ENCODE measurements around the gene SSX1. TPM values are rescaled to one million over a fixed set of nuclear protein-coding genes. Genes with fewer than 3 reads are reported as not detected.

Gene SSX1
- total RNA-seq = not detected in 2 replicates

GRCh38 chrX:48255062-48255796 lies at the start of gene SSX1:
SSX1 (plus strand) TSS chrX:48255392; CDS start chrX:48257242, 1,850 bp downstream.

Other genes starting within 250 kb of the SSX1 start
- not detected in 2 replicates for gene SPACA5, start 248.4 kb upstream of the SSX1 start, total RNA-seq
- 1.9 and 2.0 TPM in 2 replicates for gene ZNF630, start 183.8 kb upstream of the SSX1 start, total RNA-seq
- gene SPACA5B, start 124.8 kb upstream of the SSX1 start, total RNA-seq = not detected in 2 replicates
- gene SSX5, start 58.6 kb upstream of the SSX1 start, total RNA-seq = not detected in 2 replicates
- not detected in 2 replicates for gene SSX3, start 101.3 kb downstream of the SSX1 start, total RNA-seq
- not detected in 2 replicates for gene SSX4, start 128.1 kb downstream of the SSX1 start, total RNA-seq
- gene SSX4B, start 156.6 kb downstream of the SSX1 start, total RNA-seq = not detected in 2 replicates
- 56.4 and 78.2 TPM in 2 replicates for gene SLC38A5, start 214.9 kb downstream of the SSX1 start, total RNA-seq
- gene FTSJ1, start 220.8 kb downstream of the SSX1 start, total RNA-seq = 40.5 and 52.1 TPM in 2 replicates

Measured in smooth muscle cell of trachea (primary cell).